ENCODE data around the gene IL36RN. TPM values are rescaled to one million over a fixed set of nuclear protein-coding genes. Genes with fewer than 3 reads are reported as not detected.

The IL36RN gene
- polyA plus RNA-seq, 1 of the 3 experiments (the other 2 are of a cell fraction) = not detected

DNA sequence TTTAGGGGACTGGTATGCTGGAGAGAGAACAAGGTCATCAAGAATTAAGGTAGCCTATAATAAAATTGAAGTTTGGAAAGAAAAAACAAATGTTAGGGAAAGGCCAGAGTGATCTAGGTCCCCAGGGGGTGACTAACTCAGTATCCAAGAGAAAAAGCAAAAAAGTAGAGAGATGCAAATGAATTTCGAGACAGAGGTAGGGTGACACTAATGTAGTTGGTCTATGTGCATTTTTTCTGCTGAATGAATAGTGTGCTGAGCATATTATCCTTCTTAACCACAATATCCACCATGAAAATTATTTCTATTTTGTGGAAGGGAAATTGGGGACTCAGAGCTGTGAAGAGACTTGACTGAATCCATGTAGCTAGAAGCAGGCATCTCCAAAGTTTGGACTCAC is 44.0 kb upstream of the IL36RN start:
- Histone ChIP-seq H3K36me3 (replicated peaks in 1 of 2; ENCODE audit: control insufficient read depth in 1 of 2, insufficient read depth in 2 of 2, low read length in 1 of 2) (no peaks in the 10 kb centered on the region), H4K20me1 (ENCODE audit: insufficient read depth) (no peaks in the 10 kb centered on the region), H3K27ac (ENCODE audit: low read depth in 2 of 2, low read length in 1 of 2) (no peak overlapping the region), H3K27me3 (ENCODE audit: insufficient read depth) (peaks cover 3% of the 10 kb centered on the region; the same call in 1 of the 2 replicates), H3K4me1 (ENCODE audit: control insufficient read depth in 1 of 2, insufficient read depth in 2 of 2, low read depth in 1 of 2, low read length in 1 of 2) (no peaks in the 10 kb centered on the region), H3K9ac (no peak overlapping the region), H3K9me3 (no peaks in the 10 kb centered on the region), H3K4me2 (no peak overlapping the region), H3K4me3 (ENCODE audit: low read depth in 2 of 2, low read length in 1 of 2) (no peak overlapping the region), H3K9me2 (no peaks in the 10 kb centered on the region), H3F3A (replicated peaks; ENCODE audit: insufficient read depth) (no peaks in the 10 kb centered on the region), H2AFZ (ENCODE audit: low read depth) (no peak overlapping the region), H3K79me2 (ENCODE audit: insufficient read depth) (no peaks in the 10 kb centered on the region)
- POLR2A ChIA-PET = no interaction called here
- TF ChIP-seq FOXJ3 (CRISPR knock-in tag; IDR thresholded peaks at IDR 0.05) (no peak), RCOR1 (IDR thresholded peaks at IDR 0.05; ENCODE audit: low read length) (no peak), TEAD4 (IDR thresholded peaks at IDR 0.05; ENCODE audit: borderline replicate concordance, insufficient read depth) (no peak)
- no peak for DNase-seq
- CTCF ChIA-PET = no interaction called here
- 4% methylated on average over 1 of the region's 1 CpG for WGBS (ENCODE audit: low lambda C conversion rate)

DNA sequence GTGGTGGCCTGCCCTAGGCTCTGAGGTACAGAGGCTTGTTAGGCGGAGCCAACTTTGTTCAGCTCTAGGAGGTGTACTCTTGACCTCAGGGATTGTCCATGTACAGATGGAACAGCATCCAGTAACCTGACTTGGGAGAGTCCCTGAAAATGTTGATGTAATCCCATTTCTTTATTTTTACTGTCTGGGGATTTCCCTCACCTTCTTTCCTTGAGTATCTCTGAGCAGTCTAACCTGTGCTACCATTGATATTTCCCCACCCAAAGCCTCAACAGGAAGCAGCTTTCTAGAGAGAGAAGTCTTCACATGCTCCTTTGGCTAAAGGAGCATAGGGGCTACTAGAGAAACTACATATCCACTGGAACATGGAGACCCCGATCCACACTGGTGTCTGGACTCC is 43.3 kb upstream of the IL36RN start:
- TF ChIP-seq, protein P1, sequence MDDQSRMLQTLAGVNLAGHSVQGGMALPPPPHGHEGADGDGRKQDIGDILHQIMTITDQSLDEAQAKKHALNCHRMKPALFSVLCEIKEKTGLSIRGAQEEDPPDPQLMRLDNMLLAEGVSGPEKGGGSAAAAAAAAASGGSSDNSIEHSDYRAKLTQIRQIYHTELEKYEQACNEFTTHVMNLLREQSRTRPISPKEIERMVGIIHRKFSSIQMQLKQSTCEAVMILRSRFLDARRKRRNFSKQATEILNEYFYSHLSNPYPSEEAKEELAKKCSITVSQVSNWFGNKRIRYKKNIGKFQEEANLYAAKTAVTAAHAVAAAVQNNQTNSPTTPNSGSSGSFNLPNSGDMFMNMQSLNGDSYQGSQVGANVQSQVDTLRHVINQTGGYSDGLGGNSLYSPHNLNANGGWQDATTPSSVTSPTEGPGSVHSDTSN (IDR thresholded peaks at IDR 0.05) = no peak
- TF ChIP-seq, protein P2, sequence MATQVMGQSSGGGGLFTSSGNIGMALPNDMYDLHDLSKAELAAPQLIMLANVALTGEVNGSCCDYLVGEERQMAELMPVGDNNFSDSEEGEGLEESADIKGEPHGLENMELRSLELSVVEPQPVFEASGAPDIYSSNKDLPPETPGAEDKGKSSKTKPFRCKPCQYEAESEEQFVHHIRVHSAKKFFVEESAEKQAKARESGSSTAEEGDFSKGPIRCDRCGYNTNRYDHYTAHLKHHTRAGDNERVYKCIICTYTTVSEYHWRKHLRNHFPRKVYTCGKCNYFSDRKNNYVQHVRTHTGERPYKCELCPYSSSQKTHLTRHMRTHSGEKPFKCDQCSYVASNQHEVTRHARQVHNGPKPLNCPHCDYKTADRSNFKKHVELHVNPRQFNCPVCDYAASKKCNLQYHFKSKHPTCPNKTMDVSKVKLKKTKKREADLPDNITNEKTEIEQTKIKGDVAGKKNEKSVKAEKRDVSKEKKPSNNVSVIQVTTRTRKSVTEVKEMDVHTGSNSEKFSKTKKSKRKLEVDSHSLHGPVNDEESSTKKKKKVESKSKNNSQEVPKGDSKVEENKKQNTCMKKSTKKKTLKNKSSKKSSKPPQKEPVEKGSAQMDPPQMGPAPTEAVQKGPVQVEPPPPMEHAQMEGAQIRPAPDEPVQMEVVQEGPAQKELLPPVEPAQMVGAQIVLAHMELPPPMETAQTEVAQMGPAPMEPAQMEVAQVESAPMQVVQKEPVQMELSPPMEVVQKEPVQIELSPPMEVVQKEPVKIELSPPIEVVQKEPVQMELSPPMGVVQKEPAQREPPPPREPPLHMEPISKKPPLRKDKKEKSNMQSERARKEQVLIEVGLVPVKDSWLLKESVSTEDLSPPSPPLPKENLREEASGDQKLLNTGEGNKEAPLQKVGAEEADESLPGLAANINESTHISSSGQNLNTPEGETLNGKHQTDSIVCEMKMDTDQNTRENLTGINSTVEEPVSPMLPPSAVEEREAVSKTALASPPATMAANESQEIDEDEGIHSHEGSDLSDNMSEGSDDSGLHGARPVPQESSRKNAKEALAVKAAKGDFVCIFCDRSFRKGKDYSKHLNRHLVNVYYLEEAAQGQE (IDR thresholded peaks at IDR 0.05; ENCODE audit: low read depth, low read length) = no peak
- TF ChIP-seq GATA2 (CRISPR knock-in tag; IDR thresholded peaks at IDR 0.05) (no peak), EP300 (IDR thresholded peaks at IDR 0.05; ENCODE audit: borderline replicate concordance in 1 of 2, low read depth in 1 of 2, low read length in 1 of 2) (no peak)
- Histone ChIP-seq H3K36me3 (replicated peaks in 1 of 2; ENCODE audit: control insufficient read depth in 1 of 2, insufficient read depth in 2 of 2, low read length in 1 of 2) (no peaks in the 10 kb centered on the region), H3K27me3 (ENCODE audit: insufficient read depth) (peaks cover 6% of the 10 kb centered on the region; the same call in 1 of the 2 replicates), H3K4me1 (ENCODE audit: control insufficient read depth in 1 of 2, insufficient read depth in 2 of 2, low read depth in 1 of 2, low read length in 1 of 2) (no peaks in the 10 kb centered on the region), H3K4me2 (no peak overlapping the region), H3K79me2 (ENCODE audit: insufficient read depth) (no peaks in the 10 kb centered on the region), H3K27ac (ENCODE audit: low read depth in 2 of 2, low read length in 1 of 2) (no peak overlapping the region), H3K9me2 (no peaks in the 10 kb centered on the region), H3K9me3 (no peaks in the 10 kb centered on the region), H3K4me3 (ENCODE audit: low read depth in 2 of 2, low read length in 1 of 2) (no peak overlapping the region), H2AFZ (ENCODE audit: low read depth) (no peak overlapping the region), H4K20me1 (ENCODE audit: insufficient read depth) (no peaks in the 10 kb centered on the region), H3F3A (replicated peaks; ENCODE audit: insufficient read depth) (no peaks in the 10 kb centered on the region), H3K9ac (no peak overlapping the region)
- ChIA-PET CTCF (no interaction called here), POLR2A (no interaction called here)
- DNase-seq = no peak
- 19% methylated on average over 2 of the region's 2 CpGs for WGBS (ENCODE audit: low lambda C conversion rate)

All from SK-N-SH (cell line).